Neural cell (in vitro differentiated cells): Measurements from ENCODE around the gene TMEM184B. TPM values are rescaled to one million over a fixed set of nuclear protein-coding genes. Genes with fewer than 3 reads are reported as not detected.
A peak's percentile ranks its signal among the peaks of the same experiment; 100 is the strongest.

Experiments used
- H2AFZ ChIP-seq: fragments of 200-600, 300-800 bp; sonication (generic), shearing (Covaris generic); 2 replicates; pipeline ENCODE4 v1.6.0; 2014; ENCODE audit warnings: low read depth, mild to moderate bottlenecking, antibody characterized with exemption, low read length, moderate library complexity
- H3F3A ChIP-seq: fragments of 200-600 bp; shearing (Covaris generic); 2 replicates; pipeline ENCODE4 v1.6.1; 2016; ENCODE audit warnings: mild to moderate bottlenecking, moderate library complexity, mixed read lengths, antibody characterized with exemption, low read length; ENCODE audit not compliant: insufficient read depth, poor library complexity, severe bottlenecking
- H3K27ac ChIP-seq: fragments of 200-600, 300-800 bp; sonication (generic), shearing (Covaris generic); 2 replicates; pipeline ENCODE4 v1.5.1; 2014; ENCODE audit warnings: mild to moderate bottlenecking, low read length, moderate library complexity
- H3K27me3 ChIP-seq: fragments of 300-800, 200-600 bp; sonication (generic), shearing (Covaris generic); 2 replicates; pipeline ENCODE4 v1.6.0; 2014; ENCODE audit warnings: mild to moderate bottlenecking, low read depth, low read length, moderate library complexity; ENCODE audit not compliant: insufficient read depth
- H3K36me3 ChIP-seq: fragments of 300-800, 200-600 bp; sonication (generic), shearing (Covaris generic); 2 replicates; pipeline ENCODE4 v1.5.1; 2014; ENCODE audit warnings: mild to moderate bottlenecking, antibody characterized with exemption, low read length, moderate library complexity; ENCODE audit not compliant: insufficient read depth
- H3K4me2 ChIP-seq: fragments of 300-800, 200-600 bp; sonication (generic), shearing (Covaris generic); 2 replicates; pipeline ENCODE4 v1.6.0; 2014; ENCODE audit warnings: mild to moderate bottlenecking, low read length
- H3K4me3 ChIP-seq: fragments of 300-800, 200-600 bp; sonication (generic), shearing (Covaris generic); 2 replicates; pipeline ENCODE4 v1.5.1; 2014; ENCODE audit warnings: mild to moderate bottlenecking, low read length, moderate library complexity
- H3K79me2 ChIP-seq: fragments of 200-600 bp; shearing (Covaris generic); replicated peaks from 2 replicates; pipeline ENCODE4 v1.6.0; 2014; ENCODE audit warnings: mild to moderate bottlenecking, low read length, moderate library complexity; ENCODE audit not compliant: insufficient read depth
- H3K9ac ChIP-seq: fragments of 300-800, 200-600 bp; sonication (generic), shearing (Covaris generic); 2 replicates; pipeline ENCODE4 v1.6.1; 2016; ENCODE audit warnings: mild to moderate bottlenecking, low read length, mixed read lengths
- H3K9me2 ChIP-seq: fragments of 200-600 bp; shearing (Covaris generic); 2 replicates; pipeline ENCODE4 v1.6.1; 2016; ENCODE audit warnings: mild to moderate bottlenecking, low read length, mixed read lengths; ENCODE audit not compliant: insufficient read depth
- H3K9me3 ChIP-seq: fragments of 200-600, 300-800 bp; sonication (generic), shearing (Covaris generic); 2 replicates; pipeline ENCODE4 v1.6.1; 2016; ENCODE audit warnings: mild to moderate bottlenecking, mixed run types, low read length, moderate library complexity, mixed read lengths
- H4K20me1 ChIP-seq: fragments of 200-600 bp; shearing (Covaris generic); 2 replicates; pipeline ENCODE4 v1.6.1; 2016; ENCODE audit warnings: mild to moderate bottlenecking, mixed run types; ENCODE audit not compliant: insufficient read depth
- EP300 ChIP-seq: fragments of 450-650 bp; conservative IDR thresholded peaks from 2 replicates; pipeline ENCODE4 v1.6.1; 2014; ENCODE audit warnings: antibody characterized with exemption, mild to moderate bottlenecking, moderate library complexity; ENCODE audit not compliant: poor library complexity, severe bottlenecking
- EZH2 ChIP-seq: fragments of 200-600, 300-800 bp; shearing (Covaris generic), sonication (generic); IDR thresholded peaks from 2 replicates; pipeline ENCODE4 v1.6.1; 2014; ENCODE audit warnings: antibody characterized with exemption, low read length, borderline replicate concordance, mild to moderate bottlenecking; ENCODE audit not compliant: insufficient read depth, poor library complexity, severe bottlenecking
- MXI1 ChIP-seq: fragments of 450-650 bp; conservative IDR thresholded peaks from 2 replicates; pipeline ENCODE4 v1.6.1; 2014; ENCODE audit warnings: antibody characterized with exemption, mild to moderate bottlenecking; ENCODE audit not compliant: poor library complexity, severe bottlenecking
- POLR2AphosphoS5 ChIP-seq: IDR thresholded peaks from 2 replicates; pipeline ENCODE4 v1.6.1; 2012
- RAD21 ChIP-seq: fragments of 450-650 bp; conservative IDR thresholded peaks from 2 replicates; pipeline ENCODE4 v1.6.1; 2014; ENCODE audit warnings: antibody characterized with exemption, mild to moderate bottlenecking, moderate library complexity
- SMC3 ChIP-seq: fragments of 450-650 bp; conservative IDR thresholded peaks from 2 replicates; pipeline ENCODE4 v1.6.1; 2014; ENCODE audit warnings: antibody characterized with exemption, mild to moderate bottlenecking, moderate library complexity; ENCODE audit not compliant: poor library complexity
- TAF1 ChIP-seq: IDR thresholded peaks from 2 replicates; pipeline ENCODE4 v1.6.1; 2012; ENCODE audit warnings: low read depth
- polyA plus RNA-seq: library from polyadenylated mRNA; depleted of rRNA; stranded (reverse); fragments of >200 nt; gene quantifications from 2 replicates; pipeline ENCODE4 v1.2.3, GENCODE V29; 2014
- TF ChIP-seq, protein P1 (sequence below): IDR thresholded peaks from 2 replicates; pipeline ENCODE4 v1.6.1; 2012; ENCODE audit warnings: borderline replicate concordance
- TF ChIP-seq, protein P2 (sequence below): fragments of 450-650 bp; IDR thresholded peaks from 2 replicates; pipeline ENCODE4 v1.5.1; 2014; ENCODE audit warnings: antibody characterized with exemption, mild to moderate bottlenecking, moderate library complexity; ENCODE audit not compliant: poor library complexity, severe bottlenecking

Gene TMEM184B
- polyA plus RNA-seq, 1 donor from 2014 or later, result 19.7 TPM

DNA sequence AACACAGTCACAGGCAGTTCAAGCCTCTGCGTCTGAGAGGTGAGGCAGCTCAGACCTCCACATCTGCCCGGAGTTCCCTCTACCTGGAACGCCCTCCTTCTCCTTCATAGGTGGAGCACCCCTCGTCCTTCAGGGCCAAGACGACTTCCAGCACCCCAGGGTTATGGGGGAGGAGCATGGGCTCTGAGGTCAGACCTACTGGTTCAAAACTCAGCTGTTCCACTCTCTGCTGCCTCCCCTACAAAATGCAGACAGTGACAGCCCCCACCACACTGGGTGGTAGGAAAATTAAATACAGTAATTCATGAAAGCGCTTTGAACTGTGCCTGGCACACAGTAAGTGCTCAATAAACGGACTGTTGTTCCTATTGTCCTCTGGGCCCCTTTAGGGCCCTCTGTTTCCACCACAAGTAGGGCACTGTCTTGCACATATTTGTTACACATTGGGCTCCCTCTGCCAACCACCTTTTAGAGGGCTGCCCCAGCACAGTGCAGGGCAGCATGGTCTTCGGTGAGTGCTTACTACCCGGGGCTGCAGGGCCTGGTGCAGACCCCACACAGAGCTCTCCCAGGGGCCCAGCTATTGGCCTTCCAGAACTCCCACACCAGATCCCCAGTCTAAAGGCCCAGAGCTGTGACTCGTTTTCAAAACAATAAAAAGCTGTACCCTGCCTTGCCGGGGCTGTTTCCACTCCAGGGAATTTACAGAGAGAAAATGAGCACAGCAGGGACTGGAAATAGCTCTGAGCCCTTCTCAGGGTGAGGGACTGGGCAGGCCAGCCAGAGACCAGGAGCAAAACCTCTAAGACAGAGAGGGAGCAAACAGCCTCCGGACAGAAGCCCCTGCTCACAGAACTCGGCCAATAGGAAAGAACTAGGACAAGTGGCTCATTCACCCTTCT lies 2.5 kb downstream of the TMEM184B start:
- Histone ChIP-seq H3K9me2 (no peaks in the 10 kb centered on the region), H3F3A (no peaks in the 10 kb centered on the region), H4K20me1 (no peaks in the 10 kb centered on the region), H3K27ac (no peak overlapping the region), H3K9ac (no peak overlapping the region), H3K4me3 (peak overlapping the region; percentile 96), H2AFZ (no peak overlapping the region), H3K36me3 (no peaks in the 10 kb centered on the region), H3K27me3 (no peaks in the 10 kb centered on the region), H3K79me2 (peaks cover 50% of the 10 kb centered on the region), H3K4me2 (no peak overlapping the region), H3K9me3 (no peaks in the 10 kb centered on the region)
- TF ChIP-seq RAD21 (no peak), TAF1 (no peak), EP300 (no peak), SMC3 (no peak), MXI1 (no peak)
- TF ChIP-seq, protein P1, sequence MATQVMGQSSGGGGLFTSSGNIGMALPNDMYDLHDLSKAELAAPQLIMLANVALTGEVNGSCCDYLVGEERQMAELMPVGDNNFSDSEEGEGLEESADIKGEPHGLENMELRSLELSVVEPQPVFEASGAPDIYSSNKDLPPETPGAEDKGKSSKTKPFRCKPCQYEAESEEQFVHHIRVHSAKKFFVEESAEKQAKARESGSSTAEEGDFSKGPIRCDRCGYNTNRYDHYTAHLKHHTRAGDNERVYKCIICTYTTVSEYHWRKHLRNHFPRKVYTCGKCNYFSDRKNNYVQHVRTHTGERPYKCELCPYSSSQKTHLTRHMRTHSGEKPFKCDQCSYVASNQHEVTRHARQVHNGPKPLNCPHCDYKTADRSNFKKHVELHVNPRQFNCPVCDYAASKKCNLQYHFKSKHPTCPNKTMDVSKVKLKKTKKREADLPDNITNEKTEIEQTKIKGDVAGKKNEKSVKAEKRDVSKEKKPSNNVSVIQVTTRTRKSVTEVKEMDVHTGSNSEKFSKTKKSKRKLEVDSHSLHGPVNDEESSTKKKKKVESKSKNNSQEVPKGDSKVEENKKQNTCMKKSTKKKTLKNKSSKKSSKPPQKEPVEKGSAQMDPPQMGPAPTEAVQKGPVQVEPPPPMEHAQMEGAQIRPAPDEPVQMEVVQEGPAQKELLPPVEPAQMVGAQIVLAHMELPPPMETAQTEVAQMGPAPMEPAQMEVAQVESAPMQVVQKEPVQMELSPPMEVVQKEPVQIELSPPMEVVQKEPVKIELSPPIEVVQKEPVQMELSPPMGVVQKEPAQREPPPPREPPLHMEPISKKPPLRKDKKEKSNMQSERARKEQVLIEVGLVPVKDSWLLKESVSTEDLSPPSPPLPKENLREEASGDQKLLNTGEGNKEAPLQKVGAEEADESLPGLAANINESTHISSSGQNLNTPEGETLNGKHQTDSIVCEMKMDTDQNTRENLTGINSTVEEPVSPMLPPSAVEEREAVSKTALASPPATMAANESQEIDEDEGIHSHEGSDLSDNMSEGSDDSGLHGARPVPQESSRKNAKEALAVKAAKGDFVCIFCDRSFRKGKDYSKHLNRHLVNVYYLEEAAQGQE, result no peak
- TF ChIP-seq, protein P2, sequence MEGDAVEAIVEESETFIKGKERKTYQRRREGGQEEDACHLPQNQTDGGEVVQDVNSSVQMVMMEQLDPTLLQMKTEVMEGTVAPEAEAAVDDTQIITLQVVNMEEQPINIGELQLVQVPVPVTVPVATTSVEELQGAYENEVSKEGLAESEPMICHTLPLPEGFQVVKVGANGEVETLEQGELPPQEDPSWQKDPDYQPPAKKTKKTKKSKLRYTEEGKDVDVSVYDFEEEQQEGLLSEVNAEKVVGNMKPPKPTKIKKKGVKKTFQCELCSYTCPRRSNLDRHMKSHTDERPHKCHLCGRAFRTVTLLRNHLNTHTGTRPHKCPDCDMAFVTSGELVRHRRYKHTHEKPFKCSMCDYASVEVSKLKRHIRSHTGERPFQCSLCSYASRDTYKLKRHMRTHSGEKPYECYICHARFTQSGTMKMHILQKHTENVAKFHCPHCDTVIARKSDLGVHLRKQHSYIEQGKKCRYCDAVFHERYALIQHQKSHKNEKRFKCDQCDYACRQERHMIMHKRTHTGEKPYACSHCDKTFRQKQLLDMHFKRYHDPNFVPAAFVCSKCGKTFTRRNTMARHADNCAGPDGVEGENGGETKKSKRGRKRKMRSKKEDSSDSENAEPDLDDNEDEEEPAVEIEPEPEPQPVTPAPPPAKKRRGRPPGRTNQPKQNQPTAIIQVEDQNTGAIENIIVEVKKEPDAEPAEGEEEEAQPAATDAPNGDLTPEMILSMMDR, result no peak

DNA sequence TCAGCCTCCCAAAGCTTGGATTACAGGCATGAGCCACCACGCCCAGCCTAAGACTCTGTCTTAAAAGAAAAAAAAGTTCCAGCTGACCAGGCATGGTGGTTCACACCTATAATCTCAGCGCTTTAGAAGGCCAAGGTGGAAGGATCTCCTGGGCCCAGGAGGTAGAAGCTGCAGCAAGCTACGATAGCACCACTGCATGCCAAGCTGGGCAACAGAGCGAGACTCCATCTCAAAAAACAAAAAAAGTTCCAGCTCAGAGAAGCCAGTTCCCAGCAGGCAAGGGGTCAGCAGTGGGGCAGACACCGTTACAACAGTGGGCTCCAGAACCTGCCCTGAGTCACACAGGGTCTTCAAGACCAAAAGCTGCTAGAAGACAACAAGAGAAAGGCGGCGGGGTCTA lies 3.3 kb downstream of the TMEM184B start:
- H3K79me2 ChIP-seq, result peaks cover 54% of the 10 kb centered on the region
- no peaks in the 10 kb centered on the region for H3K9me2 ChIP-seq
- no peaks in the 10 kb centered on the region for H3F3A ChIP-seq
- H2AFZ ChIP-seq, result no peak overlapping the region
- no peaks in the 10 kb centered on the region for H3K27me3 ChIP-seq
- H4K20me1 ChIP-seq, result no peaks in the 10 kb centered on the region
- no peak overlapping the region for H3K9ac ChIP-seq
- H3K4me2 ChIP-seq, result no peak overlapping the region
- TF ChIP-seq TAF1 (no peak), EP300 (no peak), MXI1 (no peak), EZH2 (no peak), POLR2AphosphoS5 (no peak), RAD21 (no peak), SMC3 (no peak)
- TF ChIP-seq, protein P1, result no peak
- TF ChIP-seq, protein P2, result no peak
- no peaks in the 10 kb centered on the region for H3K36me3 ChIP-seq
- no peak overlapping the region for H3K4me3 ChIP-seq
- H3K9me3 ChIP-seq, result no peaks in the 10 kb centered on the region
- H3K27ac ChIP-seq, result no peak overlapping the region
